Thyroid gland (tissue), 4 donors: ENCODE data around the gene NAXE. TPM values are rescaled to one million over a fixed set of nuclear protein-coding genes. Genes with fewer than 3 reads are reported as not detected.
A peak's percentile ranks its signal among the peaks of the same experiment; 100 is the strongest.
"Not testable (repeated sequence)": the region's sequence is repeated elsewhere in the genome, so short reads cannot be mapped to it uniquely, and the experiment has no call there.

Experiments used
- DNase-seq, 2 donors: peaks; one replicate each; pipeline ENCODE4 v3.0.0-alpha.2; 2019
- H3K27ac ChIP-seq, 3 donors: fragments of 200-600 bp; sonication (generic); 1 replicate in 2 of 3; 2 replicates in 1 of 3; pipeline ENCODE4 v1.5.1; 2016 to 2019; ENCODE audit warnings: mild to moderate bottlenecking in 1 of 3, moderate library complexity in 1 of 3
- H3K27me3 ChIP-seq: fragments of 200-600 bp; sonication (generic); one replicate; pipeline ENCODE4 v1.5.1; 2019
- H3K36me3 ChIP-seq, 2 donors: fragments of 200-600 bp; sonication (generic); one replicate each; pipeline ENCODE4 v1.5.1; 2016 to 2019
- H3K4me1 ChIP-seq, 2 donors: fragments of 200-600 bp; sonication (generic); one replicate each; pipeline ENCODE4 v1.5.1; 2017 to 2019
- H3K4me3 ChIP-seq, 3 donors: fragments of 200-600 bp; sonication (generic); replicated peaks in 1 of 3; 1 replicate in 2 of 3; 2 replicates in 1 of 3; pipeline ENCODE4 v1.5.1; 2016; ENCODE audit warnings: mild to moderate bottlenecking in 1 of 3
- H3K9me3 ChIP-seq: fragments of 200-600 bp; sonication (generic); one replicate; pipeline ENCODE4 v1.5.1; 2017
- CTCF ChIP-seq, 6 experiments: fragments of 200-600 bp in 3 of 6; fragments of 450-650 bp in 3 of 6; sonication (generic) in 3 of 6; IDR thresholded peaks; one replicate each; pipeline ENCODE4 v1.5.1; 2016 to 2019; ENCODE audit warnings: antibody characterized with exemption in 6 of 6, mild to moderate bottlenecking in 2 of 6, inconsistent platforms in 1 of 6, moderate library complexity in 1 of 6
- POLR2A ChIP-seq, 2 donors: fragments of 450-650 bp; IDR thresholded peaks; one replicate each; pipeline ENCODE4 v1.6.1; 2017; ENCODE audit warnings: antibody characterized with exemption in 2 of 2, mild to moderate bottlenecking in 2 of 2, moderate library complexity in 1 of 2
- WGBS, 2 donors: methylation state at CpG; one replicate each; pipeline ENCODE4 v1.1.5; 2017; 5-methylcytosine and 5-hydroxymethylcytosine counted together
- intact Hi-C: fragments of 100-400 bp; cut with DNase I; formaldehyde crosslinking; loops from one replicate; pipeline ENCODE4 v1.15.1; 2023
- total RNA-seq, 4 donors: library from RNA; depleted of rRNA; stranded (reverse); fragments of >200 nt; gene quantifications; one replicate each; pipeline ENCODE4 v1.2.3, GENCODE V29; 2016

Gene NAXE
- total RNA-seq, 4 donors from 2014 or later, result 69.1 to 176 (median 117) TPM

DNA sequence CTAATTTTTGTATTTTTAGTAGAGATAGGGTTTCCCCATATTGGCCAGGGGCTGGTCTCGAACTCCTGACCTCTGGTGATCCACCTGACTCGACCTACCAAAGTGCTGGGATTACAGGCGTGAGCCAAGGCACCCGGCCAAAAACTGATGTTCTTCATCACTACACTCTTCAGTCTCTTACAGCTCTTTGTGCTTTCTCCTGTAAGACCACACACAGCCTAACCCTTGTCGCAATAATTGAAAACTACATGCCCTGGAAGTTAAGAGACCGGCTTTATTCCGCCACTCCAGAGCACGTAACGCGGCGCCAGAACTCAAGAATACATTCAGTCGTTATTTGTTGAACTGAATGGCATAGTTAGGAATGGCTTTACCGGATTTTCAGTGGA, 9.2 kb downstream of the NAXE start:
- WGBS, 2 donors, result 2 to 4% methylated on average over 13 of the region's 13 CpGs
- intact Hi-C loops, result no loop called here
- no peak for DNase-seq

DNA sequence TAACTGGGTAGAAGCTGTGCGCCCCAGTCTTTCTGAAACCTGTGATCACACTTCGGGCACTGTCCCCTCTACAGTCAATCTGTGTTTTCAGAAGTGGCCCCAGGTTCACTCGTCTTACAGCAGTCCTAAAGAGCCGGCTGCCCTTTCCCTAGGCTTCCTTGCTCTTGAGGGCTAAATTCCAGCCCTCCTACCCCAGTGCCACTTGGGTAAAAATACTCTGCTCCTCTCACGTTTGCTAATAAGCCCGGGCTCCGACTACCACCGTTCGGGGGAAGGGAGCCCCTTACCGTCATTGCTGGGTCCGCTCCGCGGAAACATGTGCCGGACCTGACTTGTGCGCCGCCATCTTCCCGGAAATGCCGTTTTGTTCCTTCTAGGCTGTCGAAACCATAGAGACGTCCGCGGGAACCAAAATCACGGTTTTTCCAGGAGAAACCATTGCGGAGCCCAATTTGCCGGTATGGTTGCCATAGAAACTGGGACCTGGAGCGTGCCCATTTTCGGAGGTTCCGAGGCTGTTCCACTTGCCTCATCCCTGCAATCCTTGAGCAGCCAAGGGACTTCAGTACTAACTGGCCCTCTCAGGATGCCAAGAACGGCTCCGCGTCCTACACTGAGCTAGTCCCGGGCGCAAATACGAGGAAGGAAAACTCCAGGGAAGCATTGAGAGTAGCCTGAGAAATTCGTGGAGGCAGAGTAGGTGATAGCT, 9.7 kb downstream of the NAXE start, which contains the start of gene GPATCH4:
Gene GPATCH4, minus strand, starts transcription at position 358 of the 709 bp plus-strand sequence.
- H3K27me3 ChIP-seq, result no peaks in the 10 kb centered on the region
- intact Hi-C loops, result no loop called here
- no peaks in the 10 kb centered on the region for H3K9me3 ChIP-seq
- H3K36me3 ChIP-seq, result peaks cover 0 to 4% of the 10 kb centered on the region in 2 donors
- 1 to 2% methylated on average over 31 to 33 of the region's 35 CpGs for WGBS, 2 donors
- peak within 1 kb of the TSS; percentile 53 to 63 (median 61) for H3K4me3 ChIP-seq
- peak; percentile 74 for DNase-seq
- TF ChIP-seq POLR2A (IDR thresholded peaks at IDR 0.05) (peak in 1 of 2 donors; percentile 35), CTCF (IDR thresholded peaks at IDR 0.05) (no peak)
- peak within 1 kb of the TSS in 2 of 3 donors; percentile 59 to 64 for H3K27ac ChIP-seq
- peaks cover 12 to 13% of the 10 kb centered on the region in 2 donors for H3K4me1 ChIP-seq

More for the DNA sequence above, 9.2 kb downstream of the NAXE start:
- TF ChIP-seq CTCF (IDR thresholded peaks at IDR 0.05) (no peak), POLR2A (IDR thresholded peaks at IDR 0.05) (no peak)
- H3K36me3 ChIP-seq, result peaks cover 4 to 5% of the 10 kb centered on the region in 2 donors
- no peaks in the 10 kb centered on the region for H3K9me3 ChIP-seq
- H3K4me3 ChIP-seq, result peak overlapping the region; percentile 53 to 63 (median 61)
- no peaks in the 10 kb centered on the region for H3K27me3 ChIP-seq
- H3K4me1 ChIP-seq, result peaks cover 12 to 13% of the 10 kb centered on the region in 2 donors
- H3K27ac ChIP-seq, result peak overlapping the region in 1 of 3 donors; percentile 64

DNA sequence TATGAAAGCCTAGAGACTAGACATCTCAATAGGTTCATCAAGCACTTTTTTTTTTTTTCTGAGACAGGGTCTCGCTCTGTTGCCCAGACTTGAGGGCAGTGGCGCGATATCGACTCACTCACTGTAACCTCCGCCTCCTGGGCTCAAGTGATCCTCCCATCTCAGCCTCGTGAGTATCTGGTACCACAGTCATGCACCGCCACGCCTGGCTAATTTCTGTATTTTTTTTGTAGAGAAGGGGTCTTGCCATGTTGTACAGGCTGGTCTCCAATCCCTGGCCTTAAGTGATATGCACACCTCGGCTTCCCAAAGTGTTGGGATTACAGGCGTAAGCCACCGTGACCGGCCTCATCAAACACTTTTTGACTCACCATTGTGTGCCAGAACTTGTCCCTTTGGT, 10.3 kb downstream of the NAXE start:
- H3K27ac ChIP-seq, result peak overlapping the region in 2 of 3 donors; percentile 59 to 64
- no peaks in the 10 kb centered on the region for H3K9me3 ChIP-seq
- H3K4me1 ChIP-seq, result peaks cover 12 to 13% of the 10 kb centered on the region in 2 donors
- DNase-seq, result no peak
- intact Hi-C loops, result no loop called here
- H3K36me3 ChIP-seq, result peaks cover 0 to 4% of the 10 kb centered on the region in 2 donors
- WGBS, 2 donors, result 47 to 58% methylated on average over 12 of the region's 12 CpGs
- peak overlapping the region; percentile 53 to 63 (median 61) for H3K4me3 ChIP-seq
- no peak for TF ChIP-seq CTCF (IDR thresholded peaks at IDR 0.05)
- no peak for TF ChIP-seq POLR2A (IDR thresholded peaks at IDR 0.05)
- H3K27me3 ChIP-seq, result no peaks in the 10 kb centered on the region

- no peak for DNase-seq
- Histone ChIP-seq H3K27ac (no peak overlapping the region), H3K9me3 (no peaks in the 10 kb centered on the region), H3K4me1 (peaks cover 12 to 13% of the 10 kb centered on the region in 2 donors), H3K36me3 (no peaks in the 10 kb centered on the region), H3K4me3 (no peak overlapping the region), H3K27me3 (no peaks in the 10 kb centered on the region)
- intact Hi-C loops, result no loop called here
- TF ChIP-seq CTCF (IDR thresholded peaks at IDR 0.05), result peak in 3 of 6 experiments; percentile 6 to 20 (median 12)
- TF ChIP-seq POLR2A (IDR thresholded peaks at IDR 0.05), result no peak
- WGBS, 2 donors, result 32 to 37% methylated on average over 10 of the region's 10 CpGs
These were observed 11.0 kb downstream of the NAXE start for GRCh38 chr1:156602557-156602993.

DNA sequence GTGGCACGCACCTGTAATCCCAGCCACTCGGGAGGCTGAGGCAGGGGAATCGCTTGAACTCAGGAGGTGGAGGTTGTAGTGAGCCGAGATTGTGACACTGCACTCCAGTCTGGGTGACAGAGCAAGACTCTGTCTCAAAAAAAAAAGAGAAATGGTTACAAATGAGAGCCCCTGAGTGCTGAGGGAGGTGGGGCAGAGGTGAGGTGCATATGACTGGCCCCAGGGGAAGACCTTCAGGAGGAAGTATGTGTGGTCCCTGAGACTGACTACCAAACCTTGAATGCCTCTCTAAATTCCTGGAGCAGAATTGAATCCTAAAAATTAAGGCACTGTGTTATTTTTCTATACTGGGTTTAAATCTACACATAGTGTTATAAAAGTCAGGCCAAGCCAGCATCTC, 15.8 kb downstream of the NAXE start:
- H3K27ac ChIP-seq, H3K36me3 ChIP-seq, H3K9me3 ChIP-seq, DNase-seq, H3K4me3 ChIP-seq, H3K4me1 ChIP-seq, H3K27me3 ChIP-seq: not testable (repeated sequence)
- 64 to 81% methylated on average over 4 of the region's 4 CpGs for WGBS, 2 donors
- intact Hi-C loops, result loop anchor here (5.0 kb wide), 1 partner anchor 220 kb away; no protein-coding TSS in a partner anchor
